Measurements from ENCODE around the gene VEPH1. TPM values are rescaled to one million over a fixed set of nuclear protein-coding genes. Genes with fewer than 3 reads are reported as not detected.

Gene VEPH1
- total RNA-seq, 2 donors from 2014 or later: 0.15 to 3.9 TPM

DNA sequence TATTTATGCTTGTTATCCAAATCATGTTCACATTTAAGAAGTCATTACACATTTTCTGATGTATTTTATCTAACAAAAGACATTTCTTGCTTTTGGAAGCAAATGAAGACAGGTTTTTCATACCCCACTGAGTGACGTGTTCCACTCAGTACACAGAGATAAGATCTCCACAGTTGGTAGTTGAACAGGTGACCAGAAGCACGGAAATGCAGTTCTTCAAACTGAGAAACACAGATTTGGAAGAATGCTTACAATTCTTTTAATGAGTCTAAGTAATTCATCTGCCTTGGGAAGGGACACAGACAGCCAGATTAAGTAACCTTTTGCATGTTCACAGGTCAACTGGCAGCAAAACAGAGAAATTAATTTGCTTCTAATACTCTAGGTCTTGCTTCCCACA lies 43.5 kb downstream of the VEPH1 start:
- no peak overlapping the region for H3K4me3 Mint-ChIP-seq
- DNase-seq: no peak
- H3K4me1 Mint-ChIP-seq: no peaks in the 10 kb centered on the region
- H3K27ac Mint-ChIP-seq: no peak overlapping the region
- peaks cover 3% of the 10 kb centered on the region for H3K36me3 Mint-ChIP-seq (ENCODE audit: low read depth)
- ATAC-seq: no peak
- H3K27me3 Mint-ChIP-seq: peaks cover 28% of the 10 kb centered on the region
- no peaks in the 10 kb centered on the region for H3K9me3 ChIP-seq (ENCODE audit: control insufficient read depth, low read length, poor library complexity, severe bottlenecking)

DNA sequence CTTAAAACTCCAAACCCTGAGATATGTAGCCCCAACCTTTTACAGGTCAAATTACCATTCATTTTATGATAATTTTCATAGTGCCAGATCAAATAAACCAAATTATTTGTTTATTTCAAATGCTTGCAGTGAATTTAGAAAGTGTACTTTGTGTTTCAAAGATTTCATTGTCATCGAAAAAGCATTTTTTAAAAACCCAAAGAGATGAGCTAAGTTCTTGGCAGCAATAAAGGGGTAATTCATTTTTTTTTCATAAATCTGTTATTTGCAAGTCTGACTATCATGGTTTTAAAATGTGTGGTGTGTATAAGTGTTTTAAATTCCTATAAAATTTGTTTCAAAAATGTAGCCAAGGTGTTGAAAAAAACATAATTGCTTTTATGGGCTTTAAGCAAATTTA lies 49.4 kb downstream of the VEPH1 start:
- DNase-seq (no peak), ATAC-seq (no peak)
- no peaks in the 10 kb centered on the region for H3K9me3 ChIP-seq (ENCODE audit: control insufficient read depth, low read length, poor library complexity, severe bottlenecking)
- H3K27me3 Mint-ChIP-seq: peaks cover 6% of the 10 kb centered on the region
- no peak overlapping the region for H3K27ac Mint-ChIP-seq
- H3K4me1 Mint-ChIP-seq: no peaks in the 10 kb centered on the region
- H3K36me3 Mint-ChIP-seq (ENCODE audit: low read depth): peaks cover 3% of the 10 kb centered on the region
- no peak overlapping the region for H3K4me3 Mint-ChIP-seq

DNA sequence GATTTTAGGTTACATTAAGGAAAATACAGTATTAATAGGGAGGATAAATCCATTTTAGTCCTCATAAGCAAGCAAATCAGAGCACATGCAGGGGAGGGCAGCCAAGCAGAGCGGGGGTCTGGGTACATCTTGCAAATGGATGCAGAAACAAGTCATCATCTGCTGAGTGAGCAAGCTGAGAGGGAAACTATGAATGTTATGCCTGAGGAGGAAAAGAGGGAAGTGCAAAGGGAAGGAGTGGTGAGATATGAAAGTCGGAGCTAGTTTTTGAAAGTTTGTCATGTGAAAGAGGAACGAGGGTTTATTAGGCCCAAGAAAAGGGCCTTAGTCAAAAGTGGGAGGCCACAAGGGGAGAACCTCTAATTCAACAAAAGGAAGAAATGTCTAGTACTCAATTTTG lies 51.1 kb downstream of the VEPH1 start:
- Mint-ChIP-seq H3K27ac (peak overlapping the region; percentile 10), H3K27me3 (peaks cover 5% of the 10 kb centered on the region), H3K4me1 (no peaks in the 10 kb centered on the region), H3K4me3 (no peak overlapping the region), H3K36me3 (ENCODE audit: low read depth) (no peaks in the 10 kb centered on the region)
- ATAC-seq (no peak), DNase-seq (no peak)
- H3K9me3 ChIP-seq (ENCODE audit: control insufficient read depth, low read length, poor library complexity, severe bottlenecking): no peaks in the 10 kb centered on the region

DNA sequence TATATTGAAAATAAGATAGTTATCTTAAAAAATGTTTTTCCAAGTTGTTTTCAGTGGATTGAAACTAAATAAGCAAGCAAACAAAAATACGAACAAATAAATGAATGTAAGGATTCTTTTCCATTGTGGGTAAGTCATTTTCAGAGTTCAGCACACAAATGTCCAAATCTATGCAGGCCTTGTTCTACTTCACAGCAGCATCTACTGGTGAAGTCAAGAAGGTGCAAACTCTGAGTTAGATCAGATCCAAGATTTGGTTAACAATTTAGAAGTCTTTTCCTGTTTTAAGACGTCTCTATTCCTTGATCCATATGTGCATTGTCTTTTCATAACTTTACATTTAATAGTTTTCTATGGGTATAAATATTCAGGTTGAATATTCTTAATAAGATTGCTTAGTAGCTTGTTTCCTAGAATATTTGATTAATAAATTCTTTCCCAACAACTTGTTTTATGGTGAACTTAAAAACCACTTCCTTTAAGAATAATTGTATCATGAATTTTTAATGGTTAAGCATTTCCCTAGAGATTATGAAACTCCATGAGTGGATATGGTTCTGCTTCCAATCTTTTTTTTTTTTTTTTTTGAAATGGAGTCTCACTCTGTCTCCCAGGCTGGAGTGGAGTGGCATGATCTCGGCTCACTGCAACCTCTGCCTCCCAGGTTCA lies 56.1 kb downstream of the VEPH1 start:
- no peak for DNase-seq
- Mint-ChIP-seq H3K4me1 (no peaks in the 10 kb centered on the region), H3K36me3 (ENCODE audit: low read depth) (no peaks in the 10 kb centered on the region), H3K27me3 (peaks cover 12% of the 10 kb centered on the region), H3K4me3 (no peak overlapping the region), H3K27ac (no peak overlapping the region)
- H3K9me3 ChIP-seq (ENCODE audit: control insufficient read depth, low read length, poor library complexity, severe bottlenecking): no peaks in the 10 kb centered on the region
- no peak for ATAC-seq

DNA sequence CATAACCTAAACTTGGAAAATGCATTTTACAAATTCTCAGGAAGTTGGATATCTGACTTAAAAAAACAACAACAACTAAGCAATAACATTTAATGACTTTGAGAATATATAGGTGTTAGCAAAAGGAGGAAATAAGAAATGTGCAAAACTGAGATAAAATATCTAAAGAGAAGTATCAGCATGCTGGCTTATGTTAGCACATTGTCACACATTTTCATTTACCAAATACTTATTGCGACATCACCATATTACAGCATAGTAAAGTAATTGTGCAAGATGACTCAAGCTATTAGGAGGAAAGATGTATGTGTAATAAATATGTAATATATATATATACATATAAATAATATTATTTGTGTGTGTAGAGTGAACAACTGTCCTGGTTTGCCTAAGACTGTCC lies 57.4 kb downstream of the VEPH1 start:
- no peaks in the 10 kb centered on the region for H3K9me3 ChIP-seq (ENCODE audit: control insufficient read depth, low read length, poor library complexity, severe bottlenecking)
- H3K27ac Mint-ChIP-seq: no peak overlapping the region
- no peaks in the 10 kb centered on the region for H3K36me3 Mint-ChIP-seq (ENCODE audit: low read depth)
- H3K4me1 Mint-ChIP-seq: no peaks in the 10 kb centered on the region
- DNase-seq: no peak
- no peak overlapping the region for H3K4me3 Mint-ChIP-seq
- no peak for ATAC-seq
- H3K27me3 Mint-ChIP-seq: peaks cover 12% of the 10 kb centered on the region

DNA sequence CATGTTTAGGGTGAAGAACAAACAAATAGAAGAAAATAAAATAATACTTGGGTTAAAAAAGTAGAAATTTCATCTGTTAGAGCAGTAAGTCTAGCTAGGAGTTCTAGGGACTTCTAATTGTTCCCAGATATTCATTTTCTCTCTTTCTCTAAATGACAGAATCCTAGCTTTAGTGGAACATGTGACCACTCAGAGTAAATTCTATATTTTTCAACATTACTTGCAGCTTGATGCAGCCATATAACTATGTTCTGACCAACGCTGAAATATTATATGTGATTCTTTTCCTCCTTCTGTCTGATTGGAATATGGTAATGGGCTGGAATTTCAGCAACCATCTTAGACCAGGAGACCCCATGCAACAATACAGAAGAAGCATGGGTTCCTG lies 58.4 kb downstream of the VEPH1 start:
- no peak overlapping the region for H3K4me3 Mint-ChIP-seq
- ATAC-seq (no peak), DNase-seq (no peak)
- no peak overlapping the region for H3K27ac Mint-ChIP-seq
- no peaks in the 10 kb centered on the region for H3K9me3 ChIP-seq (ENCODE audit: control insufficient read depth, low read length, poor library complexity, severe bottlenecking)
- H3K4me1 Mint-ChIP-seq: no peaks in the 10 kb centered on the region
- H3K36me3 Mint-ChIP-seq (ENCODE audit: low read depth): no peaks in the 10 kb centered on the region
- peaks cover 12% of the 10 kb centered on the region for H3K27me3 Mint-ChIP-seq

DNA sequence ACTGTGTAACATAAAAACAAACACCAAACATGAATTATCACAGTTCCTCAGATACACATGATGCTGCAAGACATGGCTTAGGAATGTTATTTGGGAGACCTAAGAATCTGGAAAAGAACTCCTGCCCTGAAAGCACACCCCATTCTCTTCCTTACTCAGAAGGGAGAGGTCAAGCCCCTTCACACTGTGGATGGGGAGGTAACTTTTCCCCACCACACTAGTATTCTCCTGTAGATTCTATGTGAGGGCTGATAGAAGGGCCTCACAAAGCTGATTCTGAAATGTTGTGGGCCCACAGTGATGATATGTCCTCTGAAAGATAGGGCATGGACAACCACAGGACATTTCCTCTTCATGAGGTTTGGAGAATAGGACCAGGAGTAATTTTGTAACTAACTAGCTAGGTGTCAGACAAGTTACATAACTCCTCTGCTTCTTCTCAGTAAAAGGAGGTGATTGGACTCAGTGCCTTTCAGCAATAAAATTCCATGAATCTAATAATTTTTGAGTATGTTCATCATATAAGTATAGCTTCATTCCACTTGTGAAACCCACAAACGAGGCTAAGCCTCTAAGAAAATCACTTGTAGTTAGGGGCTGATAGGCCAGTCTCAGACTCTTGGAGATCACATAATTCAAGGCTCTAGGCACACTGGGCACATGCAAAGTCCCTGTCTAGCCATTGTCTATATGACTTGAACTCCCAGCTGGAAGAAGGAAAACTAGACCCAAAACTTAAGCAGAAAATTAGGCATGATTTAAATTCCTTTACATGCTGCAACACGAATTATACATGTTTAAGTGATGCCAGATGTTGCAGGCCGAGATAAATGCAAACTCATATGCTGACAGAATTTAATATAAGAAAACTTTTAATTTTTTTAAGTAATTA lies 59.1 kb downstream of the VEPH1 start:
- no peaks in the 10 kb centered on the region for H3K4me1 Mint-ChIP-seq

DNA sequence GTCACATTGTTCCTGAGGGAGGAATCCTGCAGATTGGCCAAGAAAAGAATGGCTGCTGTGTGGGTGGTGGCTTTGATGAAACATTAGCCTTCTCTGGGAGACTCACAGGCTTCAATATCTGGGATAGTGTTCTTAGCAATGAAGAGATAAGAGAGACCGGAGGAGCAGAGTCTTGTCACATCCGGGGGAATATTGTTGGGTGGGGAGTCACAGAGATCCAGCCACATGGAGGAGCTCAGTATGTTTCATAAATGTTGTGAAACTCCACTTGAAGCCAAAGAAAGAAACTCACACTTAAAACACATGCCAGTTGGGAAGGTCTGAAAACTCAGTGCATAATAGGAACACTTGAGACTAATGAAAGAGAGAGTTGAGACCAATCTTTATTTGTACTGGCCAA lies 60.5 kb downstream of the VEPH1 start:
- DNase-seq (no peak), ATAC-seq (no peak)
- H3K9me3 ChIP-seq (ENCODE audit: control insufficient read depth, low read length, poor library complexity, severe bottlenecking): no peaks in the 10 kb centered on the region
- Mint-ChIP-seq H3K27ac (no peak overlapping the region), H3K36me3 (ENCODE audit: low read depth) (no peaks in the 10 kb centered on the region), H3K27me3 (peaks cover 23% of the 10 kb centered on the region), H3K4me3 (no peak overlapping the region), H3K4me1 (no peaks in the 10 kb centered on the region)

More for the DNA sequence above, 59.1 kb downstream of the VEPH1 start:
- peaks cover 12% of the 10 kb centered on the region for H3K27me3 Mint-ChIP-seq
- no peak overlapping the region for H3K27ac Mint-ChIP-seq
- no peak overlapping the region for H3K4me3 Mint-ChIP-seq
- DNase-seq: no peak
- H3K36me3 Mint-ChIP-seq (ENCODE audit: low read depth): no peaks in the 10 kb centered on the region
- no peaks in the 10 kb centered on the region for H3K9me3 ChIP-seq (ENCODE audit: control insufficient read depth, low read length, poor library complexity, severe bottlenecking)
- ATAC-seq: no peak

DNA sequence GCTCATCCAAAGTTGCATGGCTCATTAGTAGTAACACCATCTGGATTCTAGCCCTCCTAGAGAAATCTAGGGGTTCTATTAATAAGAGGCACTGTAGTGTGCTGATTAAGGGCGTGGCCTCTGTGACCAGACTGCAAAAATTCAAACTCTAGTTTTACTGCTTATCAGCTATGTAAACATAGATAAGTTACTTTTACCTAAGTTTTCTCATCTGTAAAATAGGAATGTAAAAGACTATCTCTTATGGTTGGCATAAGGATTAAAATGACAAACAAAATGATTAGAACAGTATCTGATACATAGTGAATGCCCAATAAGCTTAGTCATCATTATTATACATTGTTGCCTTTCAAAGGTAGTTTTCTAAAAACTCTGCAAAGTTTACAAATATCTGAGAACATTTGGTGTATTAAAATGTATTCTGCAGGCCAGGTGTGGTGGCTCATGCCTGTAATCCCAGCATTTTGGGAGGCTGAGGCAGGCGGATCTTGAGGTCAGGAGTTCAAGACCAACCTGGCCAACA lies 62.1 kb downstream of the VEPH1 start:
- Mint-ChIP-seq H3K4me3 (no peak overlapping the region), H3K4me1 (peaks cover 7% of the 10 kb centered on the region), H3K36me3 (ENCODE audit: low read depth) (peaks cover 2% of the 10 kb centered on the region), H3K27me3 (peaks cover 35% of the 10 kb centered on the region), H3K27ac (no peak overlapping the region)
- DNase-seq (no peak), ATAC-seq (no peak)
- H3K9me3 ChIP-seq (ENCODE audit: control insufficient read depth, low read length, poor library complexity, severe bottlenecking): no peaks in the 10 kb centered on the region

DNA sequence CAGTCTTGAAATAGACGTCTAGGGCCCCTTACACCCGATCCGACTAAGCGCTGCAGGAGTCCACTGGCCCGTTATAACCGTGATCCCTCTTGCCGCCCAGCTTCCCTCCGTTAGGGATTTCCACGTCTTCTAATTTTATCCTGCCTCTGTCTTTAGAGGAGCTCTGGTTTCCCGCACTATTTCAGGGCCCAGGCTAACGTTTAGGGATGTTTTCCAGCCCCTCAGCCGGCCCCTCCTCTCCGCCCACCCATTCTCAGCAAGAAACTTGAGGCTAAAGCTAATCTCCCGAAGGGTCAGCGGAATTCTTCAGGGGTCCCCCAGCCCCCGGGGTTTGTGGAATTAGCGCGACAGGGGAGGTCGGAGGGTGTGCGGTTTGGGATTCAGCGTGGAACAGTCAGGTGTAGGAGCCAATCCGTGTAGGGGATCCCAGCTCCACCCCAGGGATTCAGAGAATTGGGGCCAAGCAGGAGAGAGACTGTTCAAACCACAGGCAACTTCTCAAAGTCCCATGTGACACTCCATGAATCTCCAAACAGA lies 65.0 kb downstream of the VEPH1 start:
- H3K4me3 Mint-ChIP-seq: no peak overlapping the region
- ATAC-seq (no peak), DNase-seq (no peak)
- H3K9me3 ChIP-seq (ENCODE audit: control insufficient read depth, low read length, poor library complexity, severe bottlenecking): no peaks in the 10 kb centered on the region
- H3K36me3 Mint-ChIP-seq (ENCODE audit: low read depth): peaks cover 2% of the 10 kb centered on the region
- peaks cover 38% of the 10 kb centered on the region for H3K27me3 Mint-ChIP-seq
- no peak overlapping the region for H3K27ac Mint-ChIP-seq
- peaks cover 7% of the 10 kb centered on the region for H3K4me1 Mint-ChIP-seq

DNA sequence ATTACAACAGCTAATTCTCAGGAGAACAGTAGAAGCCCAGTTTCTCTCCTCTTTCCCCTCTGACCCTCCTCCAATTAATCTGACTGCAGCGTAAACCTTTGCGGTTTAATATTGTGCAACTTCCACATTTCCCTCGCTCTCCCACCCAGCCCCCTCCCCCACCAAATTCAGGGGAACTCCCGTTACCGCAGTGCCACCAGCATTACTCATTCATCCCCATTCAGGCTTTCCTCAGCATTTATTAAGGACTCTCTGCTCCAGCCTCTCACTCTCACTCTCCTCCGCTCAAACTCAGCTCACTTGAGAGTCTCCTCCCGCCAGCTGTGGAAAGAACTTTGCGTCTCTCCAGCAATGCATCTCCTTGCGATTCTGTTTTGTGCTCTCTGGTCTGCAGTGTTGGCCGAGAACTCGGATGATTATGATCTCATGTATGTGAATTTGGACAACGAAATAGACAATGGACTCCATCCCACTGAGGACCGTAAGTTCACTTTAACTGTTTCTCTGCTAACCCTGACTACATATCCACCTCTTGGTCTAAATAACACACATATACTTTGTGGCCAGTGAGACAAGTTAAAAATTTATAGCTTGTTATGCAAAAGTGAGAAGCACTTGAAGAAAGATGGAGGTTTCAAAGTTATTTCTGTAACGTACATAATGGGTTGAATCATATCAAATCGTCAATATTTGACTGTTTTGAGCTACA lies 66.5 kb downstream of the VEPH1 start, which contains the start of gene PTX3:
TSS of gene PTX3 (plus strand) at position 268 of the 709 bp plus-strand sequence. CDS start at position 352, 84 bp downstream.
- ATAC-seq (peak; percentile 27), DNase-seq (no peak)
- no peaks in the 10 kb centered on the region for H3K9me3 ChIP-seq (ENCODE audit: control insufficient read depth, low read length, poor library complexity, severe bottlenecking)
- Mint-ChIP-seq H3K36me3 (ENCODE audit: low read depth) (peaks cover 2% of the 10 kb centered on the region), H3K4me1 (peaks cover 7% of the 10 kb centered on the region), H3K4me3 (peak within 1 kb of the TSS; percentile 8), H3K27ac (no peak within 1 kb of the TSS), H3K27me3 (peaks cover 31% of the 10 kb centered on the region)

DNA sequence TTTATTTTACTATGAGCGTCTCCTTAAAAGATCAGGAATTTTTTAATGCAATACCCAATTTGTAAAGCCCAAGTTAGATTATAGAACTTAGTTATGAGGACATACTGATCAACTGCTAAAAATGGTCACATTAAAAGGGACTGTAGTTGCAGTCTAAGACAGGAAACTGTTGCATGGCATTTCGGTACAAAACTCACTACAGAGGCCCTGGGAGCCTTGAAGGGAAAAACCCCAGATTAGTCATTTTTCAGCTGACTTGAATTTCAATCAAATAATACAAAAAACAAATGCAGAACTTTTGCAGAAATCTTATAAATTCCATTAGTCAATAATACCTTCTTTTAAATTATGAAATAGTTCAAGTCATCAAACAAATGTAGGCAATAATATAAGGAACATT lies 73.5 kb downstream of the VEPH1 start:
- Mint-ChIP-seq H3K27me3 (no peaks in the 10 kb centered on the region), H3K27ac (no peak overlapping the region), H3K4me3 (no peak overlapping the region), H3K4me1 (no peaks in the 10 kb centered on the region), H3K36me3 (ENCODE audit: low read depth) (no peaks in the 10 kb centered on the region)
- no peaks in the 10 kb centered on the region for H3K9me3 ChIP-seq (ENCODE audit: control insufficient read depth, low read length, poor library complexity, severe bottlenecking)
- no peak for ATAC-seq
- DNase-seq: no peak

DNA sequence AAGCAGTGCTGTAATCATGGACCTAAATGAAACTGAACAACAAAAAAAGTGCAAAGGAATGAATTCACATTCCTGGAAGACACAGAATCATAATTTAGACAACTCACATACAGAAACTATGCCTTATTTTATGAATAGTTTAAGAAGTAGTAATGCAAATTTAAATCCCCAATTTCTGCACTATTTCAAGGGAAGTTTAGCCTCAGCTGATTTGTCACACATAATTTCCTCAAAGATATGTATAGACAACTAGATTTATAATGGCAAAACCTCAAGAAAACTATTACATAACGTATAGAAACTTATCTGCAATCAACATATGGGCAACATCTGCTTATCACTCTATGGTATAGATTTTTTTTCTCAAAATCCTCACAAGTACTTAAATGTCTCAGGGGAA lies 74.4 kb downstream of the VEPH1 start:
- Mint-ChIP-seq H3K4me1 (no peaks in the 10 kb centered on the region), H3K4me3 (no peak overlapping the region), H3K27me3 (no peaks in the 10 kb centered on the region), H3K27ac (no peak overlapping the region), H3K36me3 (ENCODE audit: low read depth) (no peaks in the 10 kb centered on the region)
- H3K9me3 ChIP-seq (ENCODE audit: control insufficient read depth, low read length, poor library complexity, severe bottlenecking): no peaks in the 10 kb centered on the region
- no peak for DNase-seq
- no peak for ATAC-seq
